Stimulated activated CD8-positive, alpha-beta memory T cell treated with anti-CD3 and anti-CD28 coated beads, Interleukin-12 subunit alpha, Interleukin-12 subunit beta, amount 100 ng/mL, for 1 hour (primary cell): Measurements from ENCODE around the gene SLC24A4.

Experiments
- DNase-seq: peaks from one replicate; pipeline ENCODE4 v3.0.0-alpha.2; 2020; ENCODE audit warnings: low read depth

SLC24A4 gene

GRCh38 chr14:92475451-92476187 lies 152.7 kb downstream of the SLC24A4 start:
- no peak for DNase-seq

- no peak for DNase-seq
These were observed 157.9 kb downstream of the SLC24A4 start for GRCh38 chr14:92480856-92481255.

- no peak for DNase-seq
These were observed 158.4 kb downstream of the SLC24A4 start for GRCh38 chr14:92481386-92481785.

GRCh38 chr14:92481811-92482555 lies 159.0 kb downstream of the SLC24A4 start:
- DNase-seq = no peak

GRCh38 chr14:92482621-92483319 lies 159.8 kb downstream of the SLC24A4 start:
- DNase-seq = no peak

GRCh38 chr14:92484132-92484823 lies 161.3 kb downstream of the SLC24A4 start:
- no peak for DNase-seq

GRCh38 chr14:92486881-92487280 lies 163.9 kb downstream of the SLC24A4 start:
- no peak for DNase-seq

GRCh38 chr14:92487513-92488133 lies 164.7 kb downstream of the SLC24A4 start:
- no peak for DNase-seq

GRCh38 chr14:92489394-92490238 lies 166.7 kb downstream of the SLC24A4 start:
- no peak for DNase-seq

- no peak for DNase-seq
These were observed 167.4 kb downstream of the SLC24A4 start for GRCh38 chr14:92490239-92490959.

- no peak for DNase-seq
These were observed 168.8 kb downstream of the SLC24A4 start for GRCh38 chr14:92491782-92492181.

- no peak for DNase-seq
These were observed 169.3 kb downstream of the SLC24A4 start for GRCh38 chr14:92492258-92492657.

- no peak for DNase-seq
These were observed 170.1 kb downstream of the SLC24A4 start for GRCh38 chr14:92493024-92493423.

- DNase-seq = no peak
These were observed 170.5 kb downstream of the SLC24A4 start for GRCh38 chr14:92493492-92493891.

- no peak for DNase-seq
These were observed 171.5 kb downstream of the SLC24A4 start for GRCh38 chr14:92494512-92494911.

- no peak for DNase-seq
These were observed 172.1 kb downstream of the SLC24A4 start for GRCh38 chr14:92495027-92495426.

- DNase-seq = no peak
These were observed 173.4 kb downstream of the SLC24A4 start for GRCh38 chr14:92496191-92496857.

- DNase-seq = no peak
These were observed 174.4 kb downstream of the SLC24A4 start for GRCh38 chr14:92497391-92497790.

GRCh38 chr14:92499234-92499633 lies 176.3 kb downstream of the SLC24A4 start:
- DNase-seq = no peak

- DNase-seq = no peak
These were observed 177.6 kb downstream of the SLC24A4 start for GRCh38 chr14:92500491-92500941.
